Keratinocyte (primary cell): Measurements from ENCODE around the gene PKD1. TPM values are rescaled to one million over a fixed set of nuclear protein-coding genes. Genes with fewer than 3 reads are reported as not detected.

ENCODE experiments used
- DNase-seq: peaks from one replicate; pipeline ENCODE4 v3.0.0-alpha.2; 2011; ENCODE audit warnings: low read depth, missing footprints, low spot score
- FAIRE-seq: peaks from 2 replicates; lab custom pipeline; 2011; peaks lifted over from hg19 to GRCh38; lab: Jason Lieb, UNC
- H2AFZ ChIP-seq: 2 replicates; pipeline ENCODE4 v1.6.0; 2012; ENCODE audit warnings: low read length, control low read depth, inconsistent platforms; ENCODE audit not compliant: control insufficient read depth
- H3K27ac ChIP-seq: 2 replicates; pipeline ENCODE4 v1.5.1; 2011; ENCODE audit warnings: low read length; ENCODE audit not compliant: control insufficient read depth, insufficient read depth
- H3K27me3 ChIP-seq: 3 replicates; pipeline ENCODE4 v1.6.0; 2011; ENCODE audit warnings: low read length; ENCODE audit not compliant: control insufficient read depth, insufficient read depth; ENCODE audit errors: extremely low read depth
- H3K36me3 ChIP-seq, 2 experiments: 2 replicates in 1 of 2; 3 replicates in 1 of 2; pipeline ENCODE4 v1.5.1; 2011; ENCODE audit warnings: low read length in 2 of 2, mild to moderate bottlenecking in 1 of 2; ENCODE audit not compliant: control insufficient read depth in 2 of 2, insufficient read depth in 2 of 2; ENCODE audit errors: extremely low read depth in 1 of 2
- H3K4me1 ChIP-seq: 3 replicates; pipeline ENCODE4 v1.5.1; 2011; ENCODE audit warnings: low read length; ENCODE audit not compliant: control insufficient read depth, insufficient read depth; ENCODE audit errors: extremely low read depth
- H3K4me2 ChIP-seq: 3 replicates; pipeline ENCODE4 v1.6.0; 2011; ENCODE audit warnings: low read depth, low read length; ENCODE audit not compliant: control insufficient read depth, insufficient read depth; ENCODE audit errors: extremely low read depth
- H3K4me3 ChIP-seq, 3 experiments: fragments of 200-600 bp in 1 of 3; sonication (generic) in 1 of 3; 2 replicates in 2 of 3; 3 replicates in 1 of 3; pipeline ENCODE4 v1.5.1; 2011 to 2016; ENCODE audit warnings: low read length in 3 of 3, mild to moderate bottlenecking in 3 of 3, control low read depth in 2 of 3, inconsistent platforms in 1 of 3, low read depth in 1 of 3, mixed read lengths in 1 of 3, mixed run types in 1 of 3, moderate library complexity in 1 of 3; ENCODE audit not compliant: control insufficient read depth in 2 of 3, insufficient read depth in 2 of 3; ENCODE audit errors: extremely low read depth in 1 of 3
- H3K79me2 ChIP-seq: 2 replicates; pipeline ENCODE4 v1.6.0; 2012; ENCODE audit warnings: low read length; ENCODE audit not compliant: control insufficient read depth, insufficient read depth
- H3K9ac ChIP-seq: 3 replicates; pipeline ENCODE4 v1.6.0; 2011; ENCODE audit warnings: low read length; ENCODE audit not compliant: control insufficient read depth, insufficient read depth; ENCODE audit errors: extremely low read depth
- H3K9me1 ChIP-seq: 3 replicates; pipeline ENCODE4 v1.6.0; 2011; ENCODE audit warnings: low read length; ENCODE audit not compliant: control insufficient read depth, insufficient read depth; ENCODE audit errors: extremely low read depth
- H3K9me3 ChIP-seq: 2 replicates; pipeline ENCODE4 v1.5.1; 2012; ENCODE audit warnings: low read depth, low read length; ENCODE audit not compliant: control insufficient read depth
- H4K20me1 ChIP-seq: 3 replicates; pipeline ENCODE4 v1.6.0; 2011; ENCODE audit warnings: low read length; ENCODE audit not compliant: control insufficient read depth, insufficient read depth; ENCODE audit errors: extremely low read depth
- CTCF ChIP-seq, 3 experiments: IDR thresholded peaks in 1 of 3; conservative IDR thresholded peaks in 1 of 3; optimal IDR thresholded peaks in 1 of 3; 2 replicates in 2 of 3; 3 replicates in 1 of 3; pipeline versions ENCODE3 to v1.5.1; 2011; ENCODE audit warnings: low read length in 3 of 3, mild to moderate bottlenecking in 3 of 3, moderate library complexity in 2 of 3, control low read depth in 1 of 3, inconsistent platforms in 1 of 3; ENCODE audit not compliant: insufficient read depth in 2 of 3; ENCODE audit errors: extremely low read depth in 1 of 3
- EZH2 ChIP-seq: IDR thresholded peaks from one replicate; pipeline ENCODE4 v1.6.1; 2012; ENCODE audit warnings: inconsistent platforms, mild to moderate bottlenecking, low read length, moderate library complexity
- dilution Hi-C: fragments of 300-500 bp; cut with MboI; formaldehyde crosslinking; loops from one replicate; pipeline ENCODE4 v1.7.0; 2020; ENCODE audit warnings: low sequenced_read_pairs; ENCODE audit not compliant: extremely low pct_ligation_motif_present
- polyA plus RNA-seq, 5 experiments: library from polyadenylated mRNA; depleted of rRNA in 3 of 5; stranded (reverse) in 3 of 5; stranded (forward) in 1 of 5; unstranded in 1 of 5; fragments of >200 nt; gene quantifications; 1 replicate in 1 of 5; 2 replicates in 3 of 5; 3 replicates in 1 of 5; pipeline versions ENCODE4 v1.2.1 to v1.2.3, GENCODE V29; 2011 to 2012; ENCODE audit warnings: missing spikeins in 2 of 5, low read depth in 1 of 5, low replicate concordance in 1 of 5

PKD1 gene
- polyA plus RNA-seq, 1 donor (not counting 4 experiments of a cell fraction or from before 2014, with no cell fraction given): 10.6 TPM

- Histone ChIP-seq H3K27ac (no peak overlapping the region), H2AFZ (no peak overlapping the region), H3K9me3 (no peaks in the 10 kb centered on the region), H3K79me2 (peaks cover 10% of the 10 kb centered on the region), H4K20me1 (no peaks in the 10 kb centered on the region), H3K27me3 (no peaks in the 10 kb centered on the region), H3K9me1 (no peaks in the 10 kb centered on the region), H3K9ac (no peak overlapping the region), H3K4me3 (no peak overlapping the region), H3K4me2 (no peak overlapping the region), H3K36me3 (peaks cover 34 to 35% of the 10 kb centered on the region in 2 experiments), H3K4me1 (no peaks in the 10 kb centered on the region)
- TF ChIP-seq EZH2 (no peak), CTCF (optimal IDR thresholded peaks at IDR 0.05 in 1 of 3, IDR thresholded peaks at IDR 0.05 in 1 of 3, conservative IDR thresholded peaks at IDR 0.05 in 1 of 3; ENCODE audit: extremely low read depth in 1 of 3, insufficient read depth in 2 of 3, low read length in 3 of 3) (no peak)
- dilution Hi-C loops: no loop called here
- no peak for FAIRE-seq
- no peak for DNase-seq
Measured at GRCh38 chr16:2170080-2170479, 34.4 kb upstream of the PKD1 start.

- Histone ChIP-seq H3K9me1 (no peaks in the 10 kb centered on the region), H3K4me2 (no peak overlapping the region), H3K79me2 (peaks cover 26% of the 10 kb centered on the region), H3K27ac (no peak overlapping the region), H4K20me1 (peaks cover 9% of the 10 kb centered on the region), H3K9ac (no peak overlapping the region), H3K27me3 (no peaks in the 10 kb centered on the region), H2AFZ (no peak overlapping the region), H3K36me3 (peaks cover 23 to 29% of the 10 kb centered on the region in 2 experiments), H3K4me1 (peaks cover 16% of the 10 kb centered on the region), H3K9me3 (no peaks in the 10 kb centered on the region), H3K4me3 (no peak overlapping the region)
- FAIRE-seq: no peak
- dilution Hi-C loops: no loop called here
- no peak for DNase-seq
- no peak for TF ChIP-seq EZH2
- TF ChIP-seq CTCF (optimal IDR thresholded peaks at IDR 0.05 in 1 of 3, IDR thresholded peaks at IDR 0.05 in 1 of 3, conservative IDR thresholded peaks at IDR 0.05 in 1 of 3; ENCODE audit: extremely low read depth in 1 of 3, insufficient read depth in 2 of 3, low read length in 3 of 3): no peak
Measured at GRCh38 chr16:2167068-2167638, 31.5 kb upstream of the PKD1 start.
